GM23248 (cell line): ENCODE data around the gene CTDP1. TPM values are rescaled to one million over a fixed set of nuclear protein-coding genes. Genes with fewer than 3 reads are reported as not detected.

Experiments
- DNase-seq: peaks from one replicate; pipeline ENCODE4 v3.0.0-alpha.2; 2015
- H2AFZ ChIP-seq: fragments of 200-600 bp; sonication (generic); 2 replicates; pipeline ENCODE4 v1.6.1; 2016; ENCODE audit warnings: antibody characterized with exemption
- H3F3A ChIP-seq: fragments of 200-600 bp; sonication (generic); 2 replicates; pipeline ENCODE4 v1.6.1; 2016; ENCODE audit warnings: mild to moderate bottlenecking, antibody characterized with exemption, mixed run types; ENCODE audit not compliant: insufficient read depth
- H3K27ac ChIP-seq: fragments of 200-600 bp; sonication (generic); 2 replicates; pipeline ENCODE4 v1.5.1; 2016; ENCODE audit warnings: mild to moderate bottlenecking
- H3K27me3 ChIP-seq: fragments of 200-600 bp; sonication (generic); replicated peaks from 2 replicates; pipeline ENCODE4 v1.6.1; 2016; ENCODE audit warnings: mild to moderate bottlenecking; ENCODE audit not compliant: insufficient read depth
- H3K36me3 ChIP-seq: fragments of 200-600 bp; sonication (generic); 2 replicates; pipeline ENCODE4 v1.6.1; 2016; ENCODE audit warnings: low read depth, mild to moderate bottlenecking
- H3K4me1 ChIP-seq: fragments of 200-600 bp; sonication (generic); 2 replicates; pipeline ENCODE4 v1.6.1; 2016; ENCODE audit warnings: mild to moderate bottlenecking; ENCODE audit not compliant: insufficient read depth
- H3K4me2 ChIP-seq: fragments of 200-600 bp; sonication (generic); one replicate; pipeline ENCODE4 v1.6.1; 2016; ENCODE audit warnings: mild to moderate bottlenecking; ENCODE audit not compliant: unreplicated experiment
- H3K4me3 ChIP-seq: fragments of 200-600 bp; sonication (generic); 2 replicates; pipeline ENCODE4 v1.5.1; 2016; ENCODE audit warnings: mild to moderate bottlenecking
- H3K79me2 ChIP-seq: fragments of 200-600 bp; sonication (generic); 2 replicates; pipeline ENCODE4 v1.6.1; 2016; ENCODE audit warnings: mild to moderate bottlenecking; ENCODE audit not compliant: insufficient read depth
- H3K9ac ChIP-seq: fragments of 200-600 bp; sonication (generic); 2 replicates; pipeline ENCODE4 v1.6.1; 2016; ENCODE audit warnings: mild to moderate bottlenecking
- H3K9me2 ChIP-seq: fragments of 200-600 bp; sonication (generic); 2 replicates; pipeline ENCODE4 v1.6.1; 2016; ENCODE audit warnings: mixed run types, mild to moderate bottlenecking, moderate library complexity; ENCODE audit not compliant: insufficient read depth
- H3K9me3 ChIP-seq: fragments of 200-600 bp; sonication (generic); one replicate; pipeline ENCODE4 v1.6.1; 2017; ENCODE audit warnings: low read depth
- H4K20me1 ChIP-seq: fragments of 200-600 bp; sonication (generic); 2 replicates; pipeline ENCODE4 v1.6.0; 2016; ENCODE audit not compliant: insufficient read depth
- EZH2 ChIP-seq: fragments of 200-600 bp; sonication (generic); IDR thresholded peaks from 2 replicates; pipeline ENCODE4 v1.6.1; 2018; ENCODE audit warnings: antibody characterized with exemption, mild to moderate bottlenecking; ENCODE audit not compliant: insufficient read depth, poor library complexity, severe bottlenecking
- EZH2phosphoT487 ChIP-seq: fragments of 200-600 bp; sonication (generic); IDR thresholded peaks from 2 replicates; pipeline ENCODE4 v1.6.1; 2018; ENCODE audit warnings: antibody characterized with exemption, moderate library complexity, mild to moderate bottlenecking, low read depth; ENCODE audit not compliant: insufficient read depth
- WGBS, 2 experiments: methylation state at CpG; one replicate each; pipeline ENCODE4 v1.1.6; 2015 to 2017; ENCODE audit warnings: low lambda C conversion rate in 2 of 2, low coverage in 1 of 2; ENCODE audit errors: missing lambda C conversion rate in 2 of 2; 5-methylcytosine and 5-hydroxymethylcytosine counted together
- in situ Hi-C: fragments of 300-500 bp; cut with MboI; formaldehyde crosslinking; loops from 2 replicates; pipeline ENCODE4 v1.15.0; 2020
- polyA plus RNA-seq: library from polyadenylated mRNA; unstranded; fragments of >200 nt; fragmentation: Nextera tagmentation; extraction: Ambion mirVana; gene quantifications from 2 replicates; pipeline ENCODE4 v1.2.1, GENCODE V29; 2016
- total RNA-seq: library from RNA; depleted of rRNA; stranded (reverse); fragments of >200 nt; shearing (Covaris generic); gene quantifications from 2 replicates; pipeline ENCODE4 v1.2.3, GENCODE V29; 2014

Gene CTDP1
- total and polyA plus RNA-seq, 2 experiments from 2014 or later, result 6.7 to 26.0 TPM

DNA sequence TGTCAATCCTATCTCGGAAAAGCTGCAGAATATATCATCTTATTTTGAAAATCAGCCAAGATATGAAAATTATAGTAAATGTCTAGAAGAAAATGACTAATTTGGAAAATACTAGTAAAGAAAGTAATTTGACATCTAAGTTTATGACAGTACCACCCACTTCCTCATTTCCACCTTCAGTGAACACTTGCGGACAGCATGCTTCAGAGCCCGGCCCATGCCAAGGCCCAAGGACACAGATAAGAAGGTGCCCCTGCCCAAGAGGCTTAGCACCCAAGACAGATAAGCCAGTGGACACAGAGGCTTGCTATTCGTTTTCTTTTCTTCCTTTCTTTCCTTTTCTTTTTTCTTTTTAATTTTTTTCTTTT, 113.4 kb downstream of the CTDP1 start:
- no peak overlapping the region for H3K4me2 ChIP-seq
- H4K20me1 ChIP-seq, result no peaks in the 10 kb centered on the region
- H3K79me2 ChIP-seq, result no peaks in the 10 kb centered on the region
- TF ChIP-seq EZH2 (no peak), EZH2phosphoT487 (no peak)
- in situ Hi-C loops, result no loop called here
- no peaks in the 10 kb centered on the region for H3K36me3 ChIP-seq
- peaks cover 18% of the 10 kb centered on the region; the same call in 1 of the 2 replicates for H3K4me1 ChIP-seq
- WGBS, 2 experiments, result 74 to 75% methylated on average over 4 of the region's 4 CpGs
- H3K27me3 ChIP-seq, result peaks cover 29% of the 10 kb centered on the region
- DNase-seq, result no peak
- no peak overlapping the region for H3K9ac ChIP-seq
- H3K9me3 ChIP-seq, result no peaks in the 10 kb centered on the region
- no peaks in the 10 kb centered on the region for H3K9me2 ChIP-seq
- H2AFZ ChIP-seq, result no peak overlapping the region
- no peak overlapping the region for H3K27ac ChIP-seq
- peaks cover 14% of the 10 kb centered on the region for H3F3A ChIP-seq
- H3K4me3 ChIP-seq, result no peak overlapping the region

DNA sequence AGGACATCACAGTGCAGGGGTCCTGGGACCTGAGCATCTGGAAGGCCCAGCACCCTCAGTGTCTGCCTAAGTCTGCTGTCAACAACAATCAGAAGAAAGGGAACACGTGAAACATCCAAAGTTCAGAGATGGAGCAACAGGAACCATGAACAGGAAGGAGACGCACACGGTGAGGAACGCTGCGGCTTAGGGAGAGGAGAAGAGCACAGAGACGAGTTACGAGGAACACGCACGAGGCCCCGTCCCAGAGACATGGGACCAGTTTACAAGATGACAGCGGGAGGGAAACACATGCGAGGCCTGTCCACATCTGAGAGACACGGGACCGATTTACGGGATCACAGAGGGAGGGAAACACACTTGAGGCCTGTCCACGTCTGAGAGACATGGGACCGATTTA, 115.2 kb downstream of the CTDP1 start:
- H3K4me3 ChIP-seq, result no peak overlapping the region
- 89% methylated on average over 17 of the region's 17 CpGs for WGBS, 2 experiments
- H3F3A ChIP-seq, result peaks cover 14% of the 10 kb centered on the region
- no peak overlapping the region for H2AFZ ChIP-seq
- no peaks in the 10 kb centered on the region for H4K20me1 ChIP-seq
- TF ChIP-seq EZH2phosphoT487 (no peak), EZH2 (no peak)
- no peak for DNase-seq
- H3K4me2 ChIP-seq, result no peak overlapping the region
- H3K27me3 ChIP-seq, result peaks cover 40% of the 10 kb centered on the region
- H3K36me3 ChIP-seq, result no peaks in the 10 kb centered on the region
- H3K9me2 ChIP-seq, result no peaks in the 10 kb centered on the region
- peaks cover 18% of the 10 kb centered on the region; the same call in 1 of the 2 replicates for H3K4me1 ChIP-seq
- in situ Hi-C loops, result no loop called here
- no peak overlapping the region for H3K27ac ChIP-seq
- H3K9ac ChIP-seq, result no peak overlapping the region
- no peaks in the 10 kb centered on the region for H3K79me2 ChIP-seq
- H3K9me3 ChIP-seq, result no peaks in the 10 kb centered on the region

DNA sequence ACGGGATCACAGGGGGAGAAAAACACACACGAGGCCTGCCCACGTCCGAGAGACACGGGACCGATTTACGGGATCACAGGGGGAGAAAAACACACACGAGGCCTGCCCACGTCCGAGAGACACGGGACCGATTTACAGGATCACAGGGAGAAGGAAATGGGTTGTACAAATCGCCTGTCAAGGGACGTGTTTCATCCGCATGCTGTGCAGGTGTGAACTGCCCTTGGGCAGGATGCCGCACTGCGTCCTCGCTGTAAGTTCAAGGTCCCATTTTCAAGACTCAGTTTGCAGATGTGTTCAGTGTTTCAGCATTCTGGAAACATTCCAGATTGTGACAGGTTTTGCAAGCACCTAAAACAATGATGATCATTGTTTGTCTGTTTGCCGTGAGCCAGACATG, 115.8 kb downstream of the CTDP1 start:
- H3K4me2 ChIP-seq, result no peak overlapping the region
- H3K27ac ChIP-seq, result no peak overlapping the region
- no peak overlapping the region for H2AFZ ChIP-seq
- no peaks in the 10 kb centered on the region for H3K9me3 ChIP-seq
- TF ChIP-seq EZH2phosphoT487, result no peak
- no peak for TF ChIP-seq EZH2
- H3F3A ChIP-seq, result peaks cover 14% of the 10 kb centered on the region
- H3K4me3 ChIP-seq, result no peak overlapping the region
- in situ Hi-C loops, result no loop called here
- H3K9me2 ChIP-seq, result no peaks in the 10 kb centered on the region
- no peaks in the 10 kb centered on the region for H3K79me2 ChIP-seq
- no peak for DNase-seq
- WGBS, 2 experiments, result 89 to 94% methylated on average over 14 to 19 of the region's 19 CpGs
- H3K36me3 ChIP-seq, result no peaks in the 10 kb centered on the region
- no peaks in the 10 kb centered on the region for H4K20me1 ChIP-seq
- peaks cover 18% of the 10 kb centered on the region; the same call in 1 of the 2 replicates for H3K4me1 ChIP-seq
- H3K9ac ChIP-seq, result no peak overlapping the region
- peaks cover 46% of the 10 kb centered on the region for H3K27me3 ChIP-seq

DNA sequence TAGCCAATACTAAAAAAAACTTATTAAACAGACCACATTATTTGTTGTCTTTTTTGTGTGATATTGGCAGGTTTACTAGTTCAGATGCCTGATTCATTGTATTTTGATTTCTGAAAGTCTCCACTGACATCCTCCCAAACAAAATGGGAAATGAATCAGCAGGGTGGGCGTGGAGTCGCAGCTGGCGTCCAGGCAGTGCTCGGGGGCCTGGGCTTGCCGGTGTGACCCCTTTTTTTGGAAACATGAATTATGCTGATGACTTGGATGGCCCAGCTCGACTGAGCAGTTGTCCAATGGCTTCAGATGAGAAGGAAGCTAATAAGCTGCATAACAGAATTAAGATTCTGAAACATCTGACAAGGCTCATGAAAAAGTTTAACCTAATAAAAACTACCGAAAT, 116.4 kb downstream of the CTDP1 start:
- Histone ChIP-seq H3K36me3 (no peaks in the 10 kb centered on the region), H3F3A (peaks cover 12% of the 10 kb centered on the region), H3K4me3 (no peak overlapping the region), H3K9me2 (no peaks in the 10 kb centered on the region), H3K9ac (no peak overlapping the region), H4K20me1 (no peaks in the 10 kb centered on the region), H3K79me2 (no peaks in the 10 kb centered on the region), H3K4me1 (peaks cover 16% of the 10 kb centered on the region; the same call in 1 of the 2 replicates), H3K27ac (no peak overlapping the region), H3K27me3 (peaks cover 52% of the 10 kb centered on the region), H3K9me3 (no peaks in the 10 kb centered on the region), H3K4me2 (no peak overlapping the region), H2AFZ (no peak overlapping the region)
- in situ Hi-C loops, result no loop called here
- DNase-seq, result no peak
- 6 to 7% methylated on average over 7 of the region's 7 CpGs for WGBS, 2 experiments
- TF ChIP-seq EZH2 (no peak), EZH2phosphoT487 (no peak)
